HL-60/S4 treated with phorbol 12-myristate 13-acetate at 8.2 ng/mL for 4 days and 3 days (cell line): ENCODE measurements around the gene MYL11.

Experiments used
- in situ Hi-C: fragments of 300-500 bp; cut with MboI; formaldehyde crosslinking; loops from 2 replicates; pipeline ENCODE4 v1.15.0; 2022; ENCODE audit warnings: low sequenced_read_pairs

The MYL11 gene

DNA sequence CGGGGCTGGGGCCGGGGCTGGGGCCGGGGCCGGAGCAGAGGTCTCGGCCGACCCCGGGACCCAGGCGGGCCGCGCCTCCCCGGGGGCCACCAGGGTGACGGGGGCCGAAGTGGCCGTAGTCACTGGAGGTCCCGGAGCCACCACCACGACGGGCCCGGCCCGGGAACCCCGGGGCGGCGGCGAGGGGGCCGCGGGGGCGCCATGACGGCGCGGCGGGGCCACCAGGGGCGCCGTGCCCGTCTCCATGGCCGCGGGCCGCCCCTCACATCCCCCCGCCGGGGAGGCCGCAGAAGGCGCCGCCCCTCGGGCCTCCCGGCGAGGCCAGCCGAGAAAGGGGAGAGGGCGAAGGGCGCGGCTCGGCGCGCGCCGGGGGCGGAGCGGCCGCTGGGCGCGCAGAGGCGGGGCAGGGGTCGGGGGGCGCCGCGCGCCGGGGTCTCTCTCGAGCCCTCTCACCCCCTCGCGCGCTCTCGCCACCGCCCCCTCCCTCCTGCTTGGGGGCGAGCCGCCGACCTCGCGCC lies 4.6 kb upstream of the MYL11 start:
- in situ Hi-C loops: no loop called here

DNA sequence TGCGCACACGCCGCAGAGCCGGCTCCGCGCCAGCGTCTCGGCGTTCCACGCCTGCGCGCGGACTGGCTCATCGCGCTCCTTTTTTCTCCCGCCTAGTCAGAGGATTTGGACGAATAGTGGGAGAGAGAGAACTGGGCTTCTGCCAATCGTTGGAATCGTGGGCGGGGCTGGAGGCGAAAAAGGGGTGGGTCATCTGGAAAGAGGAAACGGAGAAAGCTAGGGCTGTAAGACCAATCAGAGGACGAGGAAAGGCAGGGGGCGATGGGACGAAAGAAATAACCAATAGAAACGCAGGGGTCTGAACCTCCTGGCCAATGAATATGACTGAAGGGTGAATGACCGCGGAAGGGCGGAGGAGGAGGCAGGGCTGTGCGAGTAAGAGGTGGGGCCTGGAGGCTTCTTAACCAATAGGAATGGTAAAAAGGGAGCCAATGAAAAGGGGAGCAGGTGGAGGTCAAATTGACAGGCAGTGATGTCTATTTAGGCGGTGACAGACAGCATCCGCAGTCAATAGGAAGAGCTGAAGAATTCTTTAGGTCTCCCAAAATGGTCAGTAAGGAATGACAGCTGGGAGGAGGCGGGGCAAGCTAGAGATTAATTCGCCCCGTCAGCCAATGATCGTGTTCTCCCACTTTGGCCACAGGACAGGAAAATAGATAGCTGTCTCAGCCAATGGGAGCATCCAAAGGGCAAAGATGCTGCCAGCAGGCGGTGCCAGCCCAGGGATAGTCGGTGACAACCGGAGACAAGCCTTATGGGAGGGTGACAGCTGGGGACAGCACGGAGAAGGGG lies 4.0 kb upstream of the MYL11 start, which contains the start of gene TBC1D10B:
TBC1D10B (minus strand) TSS at position 39 of the 792 bp plus-strand sequence. CDS start 311 bp downstream, outside the sequence.
- in situ Hi-C loops: no loop called here

DNA sequence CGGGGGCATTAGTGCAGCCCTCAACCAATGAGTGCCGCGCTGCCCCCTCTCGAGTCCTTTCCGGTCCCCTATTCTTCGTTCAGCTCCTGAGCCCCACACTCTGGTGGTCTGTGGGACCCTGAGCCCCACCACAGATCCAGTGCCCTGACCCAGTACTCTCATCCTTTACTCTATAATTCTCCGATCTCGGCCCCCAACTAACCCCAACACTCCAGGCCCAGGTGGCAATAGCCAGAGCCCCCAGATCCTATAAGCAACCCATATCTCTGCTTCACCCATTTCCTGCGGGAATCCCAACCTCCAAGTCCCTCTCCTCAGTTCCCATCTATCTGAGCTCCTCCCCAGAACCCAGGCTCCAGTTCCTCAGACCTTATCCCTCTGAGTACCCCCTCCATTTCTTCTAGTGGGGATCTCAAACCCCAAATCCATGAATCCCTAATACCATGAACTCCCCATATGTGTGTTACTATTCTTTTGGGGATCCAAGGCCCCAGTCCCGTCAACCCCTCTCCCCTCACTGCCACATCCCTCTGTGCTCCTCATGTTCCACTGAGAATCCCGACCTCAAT lies 3.3 kb upstream of the MYL11 start:
- in situ Hi-C loops: no loop called here

GRCh38 chr16:30372038-30372712 lies 2.4 kb upstream of the MYL11 start:
- in situ Hi-C loops: no loop called here

DNA sequence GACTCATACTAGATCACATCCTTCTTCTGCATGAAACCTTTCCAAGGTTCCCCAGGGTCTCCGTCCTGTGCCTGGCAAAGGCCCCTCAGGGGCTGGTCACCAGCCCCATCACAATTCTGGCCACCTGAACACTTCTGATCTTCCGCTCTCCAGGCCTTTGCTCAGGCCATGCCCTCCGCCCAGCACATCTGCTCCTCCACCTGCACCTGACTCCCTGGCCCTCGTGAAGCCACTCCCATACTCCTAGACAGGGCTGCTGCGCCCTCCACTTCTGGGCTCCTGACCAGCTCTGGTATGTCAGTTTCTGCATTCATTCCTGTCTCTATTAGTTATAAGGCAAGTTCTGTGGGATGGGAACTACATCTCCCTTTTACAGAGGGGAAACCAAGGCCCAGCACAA lies 1.9 kb upstream of the MYL11 start:
- in situ Hi-C loops: no loop called here

DNA sequence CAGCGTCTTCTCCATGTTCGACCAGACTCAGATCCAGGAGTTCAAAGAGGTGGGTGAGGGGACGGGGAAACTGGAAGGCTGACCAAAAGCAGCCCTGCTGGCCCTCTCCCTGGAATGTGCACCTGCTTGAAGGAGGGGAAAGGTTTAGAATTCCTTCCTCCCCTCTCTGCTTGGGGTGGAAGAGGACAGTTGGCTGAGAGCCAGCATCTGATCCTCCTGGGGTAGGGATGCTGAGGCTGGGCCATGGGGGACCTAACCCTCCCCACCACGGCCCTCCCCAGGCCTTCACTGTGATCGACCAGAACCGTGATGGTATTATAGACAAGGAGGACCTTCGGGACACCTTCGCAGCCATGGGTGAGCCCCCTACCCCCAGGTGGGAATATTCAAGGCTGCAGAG lies 1.3 kb downstream of the MYL11 start:
- in situ Hi-C loops: no loop called here

GRCh38 chr16:30376461-30376902 lies 1.9 kb downstream of the MYL11 start:
- in situ Hi-C loops: no loop called here

DNA sequence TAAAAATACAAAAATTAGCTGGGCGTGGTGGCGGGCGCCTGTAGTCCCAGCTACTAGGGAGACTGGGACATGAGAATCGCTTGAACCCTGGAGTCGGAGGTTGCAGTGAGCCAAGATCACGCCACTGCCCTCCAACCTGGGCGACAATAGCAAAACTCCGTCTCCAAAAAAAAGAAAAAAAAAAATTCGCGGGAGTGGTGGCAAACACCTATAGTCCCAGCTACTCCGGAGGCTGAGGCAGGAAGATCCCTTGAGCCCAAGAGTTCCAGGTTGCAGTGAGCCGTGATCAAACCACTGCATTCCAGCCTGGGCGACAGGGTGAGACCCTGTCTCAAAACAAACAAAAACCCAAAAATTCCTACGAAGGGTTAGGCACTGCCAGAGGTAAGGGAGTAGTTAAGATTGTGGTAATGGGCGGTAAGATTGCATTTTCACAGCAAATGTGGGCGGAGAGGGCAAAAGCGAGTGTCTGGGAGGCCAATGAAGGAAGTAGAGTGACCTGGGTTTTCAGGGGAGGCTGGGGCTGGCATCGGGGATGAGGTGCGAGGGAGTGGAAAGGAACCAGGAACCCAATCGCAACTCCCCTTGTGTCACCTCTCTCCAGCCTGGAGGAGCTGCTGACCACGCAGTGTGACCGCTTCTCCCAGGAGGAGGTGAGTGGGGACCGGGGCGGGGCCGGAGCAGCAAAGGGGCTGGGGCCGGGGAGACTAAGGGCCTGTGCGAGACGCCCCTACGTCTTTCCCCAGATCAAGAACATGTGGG lies 2.6 kb downstream of the MYL11 start:
- in situ Hi-C loops: no loop called here

GRCh38 chr16:30377812-30378235 lies 3.2 kb downstream of the MYL11 start:
- in situ Hi-C loops: no loop called here

GRCh38 chr16:30378236-30379157 lies 3.9 kb downstream of the MYL11 start:
- in situ Hi-C loops: no loop called here

GRCh38 chr16:30379158-30379783 lies 4.7 kb downstream of the MYL11 start:
- in situ Hi-C loops: no loop called here

GRCh38 chr16:30380072-30380802 lies 5.6 kb downstream of the MYL11 start:
- in situ Hi-C loops: no loop called here

GRCh38 chr16:30380803-30381208 lies 6.2 kb downstream of the MYL11 start:
- in situ Hi-C loops: no loop called here

DNA sequence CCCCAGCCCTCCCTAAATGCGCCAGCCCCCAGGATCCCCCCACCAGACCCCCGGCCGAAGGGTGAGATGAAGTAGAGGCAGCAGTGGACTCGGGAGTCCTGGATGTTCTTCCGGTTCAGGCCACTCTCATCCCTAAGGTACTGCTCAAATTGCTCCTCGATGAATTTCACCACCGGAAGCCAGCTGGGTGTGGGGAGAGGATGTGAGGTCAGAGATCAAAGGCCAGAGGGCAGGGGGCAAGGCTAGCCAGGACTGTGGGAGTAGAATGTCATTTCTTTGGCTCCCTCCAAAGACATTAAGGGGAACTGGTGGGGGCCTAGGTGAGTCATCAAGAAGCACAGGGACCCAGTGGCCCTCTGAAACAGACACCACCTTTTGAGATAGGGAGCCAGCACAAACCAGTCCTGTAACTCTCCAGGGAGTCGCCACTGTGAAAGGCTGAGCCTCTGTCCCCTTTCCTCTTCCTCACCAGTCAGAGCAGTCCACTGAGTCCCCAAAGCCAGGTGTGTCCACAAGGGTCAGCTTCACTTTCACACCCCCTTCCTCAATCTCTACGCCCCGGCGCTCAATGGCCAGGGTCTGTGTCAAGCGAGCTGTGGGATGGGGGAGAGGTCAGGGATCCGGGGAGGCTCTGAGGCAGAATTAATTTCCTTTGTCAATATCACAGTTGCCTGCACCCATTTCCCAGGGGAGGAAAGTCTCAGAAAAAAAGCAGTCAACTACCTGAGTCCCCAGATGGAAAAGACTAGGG lies 6.9 kb downstream of the MYL11 start:
- in situ Hi-C loops: no loop called here

DNA sequence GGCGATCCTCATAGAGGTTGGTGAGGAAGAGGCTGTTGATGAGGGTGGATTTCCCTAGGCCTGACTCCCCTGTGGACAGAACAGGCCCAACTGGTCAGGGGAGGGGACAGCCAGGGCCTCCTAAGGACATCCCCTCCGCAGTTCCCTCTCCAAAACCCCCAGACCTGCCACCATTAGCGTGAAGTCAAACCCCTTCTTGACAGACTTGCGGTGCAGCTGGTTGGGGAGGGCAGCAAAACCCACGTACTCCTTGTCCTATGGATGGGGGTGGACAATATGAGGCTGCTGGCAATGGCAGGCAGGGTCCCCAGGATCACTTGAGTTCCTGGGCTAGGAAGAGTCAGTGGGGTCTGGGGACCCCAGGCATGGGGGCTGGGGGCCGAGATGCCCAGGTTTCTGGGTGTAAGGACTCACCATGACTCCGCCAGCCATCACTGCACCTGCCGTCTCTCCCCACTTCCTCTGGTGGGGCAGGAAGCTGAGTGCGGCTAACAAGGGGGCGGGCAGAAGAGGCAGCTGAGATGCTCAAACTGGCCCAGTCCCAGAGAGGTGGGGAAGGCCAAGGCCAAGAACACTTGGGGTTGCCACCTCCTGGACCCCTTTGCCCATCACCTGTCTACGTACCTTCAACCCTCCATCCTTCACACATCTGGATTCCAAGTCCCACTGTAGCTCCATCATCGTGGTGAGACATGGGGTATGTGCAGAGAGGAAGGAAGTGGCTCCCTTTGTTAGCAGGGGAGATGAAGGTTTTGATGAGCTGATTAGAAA lies 7.7 kb downstream of the MYL11 start, which contains the start of gene SEPTIN1:
SEPTIN1 (minus strand) TSS at position 451 of the 771 bp plus-strand sequence; CDS start at position 432, 19 bp downstream.
- in situ Hi-C loops: no loop called here

GRCh38 chr16:30383521-30383920 lies 8.9 kb downstream of the MYL11 start:
- in situ Hi-C loops: no loop called here

DNA sequence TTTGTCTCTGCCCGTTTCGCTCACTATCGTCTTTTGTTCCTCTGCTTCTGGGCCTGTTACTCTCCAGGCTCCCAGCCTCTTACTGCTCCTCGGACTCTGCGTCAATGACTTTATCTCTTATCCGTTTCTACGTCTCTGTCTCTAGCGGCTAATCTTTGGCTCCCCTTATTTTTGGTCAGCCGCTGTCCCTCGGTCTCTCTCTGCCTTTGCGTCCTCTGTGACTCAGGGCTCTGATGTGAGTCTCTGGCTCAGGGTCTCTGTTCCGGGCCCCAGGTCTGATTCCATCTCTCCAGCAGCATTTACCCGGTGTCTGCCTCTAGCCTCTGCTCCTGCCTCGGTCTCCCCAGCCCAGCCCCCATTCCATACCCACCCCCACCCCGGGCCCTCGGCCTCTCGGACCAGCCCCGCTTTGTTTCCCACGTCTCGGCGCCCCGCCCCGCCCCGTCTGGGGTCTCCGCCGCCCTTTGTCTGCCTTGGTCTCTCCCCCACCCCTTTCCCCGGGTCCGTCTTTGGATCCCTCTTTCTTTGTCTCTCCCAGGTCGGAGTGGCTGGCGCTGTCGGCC lies 20.1 kb downstream of the MYL11 start:
- in situ Hi-C loops: no loop called here
